Measurements from ENCODE around the gene TEX35.

The TEX35 gene

GRCh38 chr1:178495741-178496409 is 17.0 kb upstream of the TEX35 start:
- no peak for TF ChIP-seq SIN3A (IDR thresholded peaks at IDR 0.05; ENCODE audit: borderline replicate concordance, insufficient read depth, low read length)
- no peak for TF ChIP-seq FOXP2 (optimal IDR thresholded peaks at IDR 0.05; ENCODE audit: borderline replicate concordance, extremely low read depth, extremely low read length, insufficient read depth)
- TF ChIP-seq REST (IDR thresholded peaks at IDR 0.05; ENCODE audit: insufficient read depth in 1 of 2, low read depth in 2 of 2, low read length in 2 of 2), result no peak
- no peak for TF ChIP-seq TAF1 (IDR thresholded peaks at IDR 0.05; ENCODE audit: borderline replicate concordance, insufficient read depth, low read length)
- no peak for TF ChIP-seq POLR2AphosphoS5 (IDR thresholded peaks at IDR 0.05; ENCODE audit: low read depth, low read length)

- TF ChIP-seq FOXP2 (optimal IDR thresholded peaks at IDR 0.05; ENCODE audit: borderline replicate concordance, extremely low read depth, extremely low read length, insufficient read depth), result no peak
- TF ChIP-seq POLR2AphosphoS5 (IDR thresholded peaks at IDR 0.05; ENCODE audit: low read depth, low read length), result no peak
- no peak for TF ChIP-seq SIN3A (IDR thresholded peaks at IDR 0.05; ENCODE audit: borderline replicate concordance, insufficient read depth, low read length)
- no peak for TF ChIP-seq REST (IDR thresholded peaks at IDR 0.05; ENCODE audit: insufficient read depth in 1 of 2, low read depth in 2 of 2, low read length in 2 of 2)
- no peak for TF ChIP-seq TAF1 (IDR thresholded peaks at IDR 0.05; ENCODE audit: borderline replicate concordance, insufficient read depth, low read length)
These were observed 16.3 kb upstream of the TEX35 start, which contains the start of gene CLEC20A for GRCh38 chr1:178496410-178497135. Gene CLEC20A (minus strand): TSS chr1:178496964. CDS start chr1:178496939, 25 bp downstream.

- TF ChIP-seq REST (IDR thresholded peaks at IDR 0.05; ENCODE audit: insufficient read depth in 1 of 2, low read depth in 2 of 2, low read length in 2 of 2) (no peak), TAF1 (IDR thresholded peaks at IDR 0.05; ENCODE audit: borderline replicate concordance, insufficient read depth, low read length) (no peak), POLR2AphosphoS5 (IDR thresholded peaks at IDR 0.05; ENCODE audit: low read depth, low read length) (no peak), SIN3A (IDR thresholded peaks at IDR 0.05; ENCODE audit: borderline replicate concordance, insufficient read depth, low read length) (no peak), FOXP2 (optimal IDR thresholded peaks at IDR 0.05; ENCODE audit: borderline replicate concordance, extremely low read depth, extremely low read length, insufficient read depth) (no peak)
These were observed 14.9 kb upstream of the TEX35 start for GRCh38 chr1:178497903-178498478.

GRCh38 chr1:178498896-178499675 is 13.8 kb upstream of the TEX35 start:
- TF ChIP-seq FOXP2 (optimal IDR thresholded peaks at IDR 0.05; ENCODE audit: borderline replicate concordance, extremely low read depth, extremely low read length, insufficient read depth), result no peak
- no peak for TF ChIP-seq SIN3A (IDR thresholded peaks at IDR 0.05; ENCODE audit: borderline replicate concordance, insufficient read depth, low read length)
